ENCODE measurements around the gene QRSL1.
"Not testable (repeated sequence)": the region's sequence is repeated elsewhere in the genome, so short reads cannot be mapped to it uniquely, and the experiment has no call there.

The QRSL1 gene

DNA sequence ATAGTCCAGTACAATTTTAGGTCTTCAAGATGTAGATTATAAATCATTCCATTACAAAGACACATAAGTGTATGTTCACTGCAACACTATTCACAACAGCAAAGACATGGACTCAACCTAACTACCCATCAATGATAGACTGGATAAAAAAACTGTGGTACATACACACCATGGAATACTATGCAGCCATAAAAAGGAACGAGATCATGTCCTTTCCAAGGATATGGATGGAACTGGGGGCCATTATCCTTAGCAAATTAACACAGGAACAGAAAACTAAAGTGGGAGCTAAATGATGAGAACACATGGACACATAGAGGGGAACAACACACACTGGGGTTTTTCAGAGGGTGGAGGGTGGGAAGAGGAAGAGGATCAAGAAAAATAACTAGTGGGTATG, 6.3 kb upstream of the QRSL1 start:
- DNase-seq: no peak

DNA sequence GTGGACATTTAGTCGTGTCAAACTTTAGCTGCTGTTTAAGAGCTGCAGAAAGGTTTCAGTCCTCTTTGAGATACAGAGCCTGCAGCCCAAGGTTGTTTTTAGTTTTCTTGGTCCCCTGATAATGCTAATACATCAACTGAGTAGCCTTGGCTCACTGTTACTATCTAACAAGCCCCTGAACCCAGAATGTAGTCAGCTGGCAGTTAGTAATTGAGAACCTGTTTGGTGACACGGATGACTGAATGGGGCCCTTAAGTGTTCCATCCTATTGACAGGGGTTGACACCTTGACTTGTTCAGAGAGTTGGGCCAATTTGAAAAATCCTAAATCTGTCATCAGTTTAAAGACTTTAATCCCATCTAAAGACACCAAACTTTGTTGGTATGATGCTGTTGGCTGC, 2.9 kb upstream of the QRSL1 start:
- DNase-seq: no peak

DNA sequence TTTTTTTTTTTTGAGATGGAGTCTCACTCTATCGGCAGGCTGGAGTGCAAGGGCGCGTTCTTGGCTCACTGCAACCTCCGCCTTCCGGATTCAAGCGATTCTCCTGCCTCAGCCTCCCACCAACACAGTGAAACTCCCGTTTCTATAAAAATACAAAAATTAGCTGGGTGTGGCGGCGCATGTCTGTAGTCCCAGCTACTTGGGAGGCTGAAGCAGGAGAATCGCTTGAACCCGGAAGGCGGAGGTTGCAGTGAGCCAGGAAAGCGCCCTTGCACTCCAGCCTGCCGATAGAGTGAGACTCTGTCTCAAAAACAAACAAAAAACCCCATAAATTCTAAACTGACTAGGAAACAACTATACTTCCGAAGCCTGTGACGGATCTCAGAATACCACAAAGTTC, 1.6 kb upstream of the QRSL1 start:
- not testable (repeated sequence) for DNase-seq

DNA sequence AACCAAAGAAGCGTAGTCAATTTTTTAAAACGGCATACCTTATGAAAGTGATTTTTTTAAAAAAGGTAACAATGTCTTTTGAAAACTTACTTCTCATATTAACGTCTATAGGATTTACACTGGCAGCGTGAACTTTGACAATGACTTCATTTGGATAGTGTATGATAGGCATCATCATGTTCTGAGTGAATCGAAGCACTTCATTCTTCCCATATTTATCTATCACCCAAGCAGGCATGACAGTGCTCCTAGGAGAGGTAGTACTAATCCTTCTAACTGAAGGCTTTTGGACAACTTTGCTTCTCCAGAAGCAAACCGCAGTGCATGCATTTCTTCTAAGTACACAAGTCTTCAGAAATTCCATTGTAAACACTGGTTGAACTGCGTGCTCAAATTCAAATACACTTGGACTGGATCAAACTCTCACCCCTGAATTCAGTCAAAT, 698 bp upstream of the QRSL1 start:
- DNase-seq: no peak

DNA sequence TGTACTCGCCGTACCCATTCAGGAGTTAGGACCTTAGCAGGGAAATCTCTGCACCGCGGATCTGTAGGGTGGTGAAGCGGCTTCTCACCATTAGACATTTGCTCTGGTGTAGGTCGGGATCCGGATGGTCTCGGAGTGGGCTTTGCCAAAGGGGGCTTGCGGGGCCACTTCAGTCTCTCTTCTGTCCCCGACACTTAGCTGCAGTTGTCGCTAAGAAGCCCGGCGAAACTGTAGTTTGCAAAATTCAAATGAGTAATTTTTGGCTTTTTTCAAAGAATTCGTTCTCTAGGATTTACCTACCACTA, 433 bp downstream of the QRSL1 start:
- peak; percentile 64 for DNase-seq

DNA sequence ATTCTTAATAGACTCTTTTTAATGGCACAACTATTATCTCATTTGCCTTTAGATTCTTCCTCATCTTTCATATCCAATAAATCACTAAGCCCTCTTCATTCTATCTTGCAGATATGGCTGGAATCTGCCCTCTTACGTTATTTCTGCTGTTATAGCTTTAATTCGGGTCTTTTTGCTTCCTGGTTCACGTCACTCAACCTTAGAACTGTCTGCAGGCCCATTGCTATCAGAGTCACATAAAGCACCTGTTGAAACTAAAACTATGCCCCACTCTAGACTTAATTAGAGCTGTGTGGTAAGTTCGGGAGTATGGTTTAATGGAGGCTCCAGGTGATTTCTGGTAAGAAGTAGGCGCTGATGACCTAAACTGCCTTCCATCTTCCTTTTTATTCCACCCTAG, 988 bp downstream of the QRSL1 start:
- DNase-seq: no peak

DNA sequence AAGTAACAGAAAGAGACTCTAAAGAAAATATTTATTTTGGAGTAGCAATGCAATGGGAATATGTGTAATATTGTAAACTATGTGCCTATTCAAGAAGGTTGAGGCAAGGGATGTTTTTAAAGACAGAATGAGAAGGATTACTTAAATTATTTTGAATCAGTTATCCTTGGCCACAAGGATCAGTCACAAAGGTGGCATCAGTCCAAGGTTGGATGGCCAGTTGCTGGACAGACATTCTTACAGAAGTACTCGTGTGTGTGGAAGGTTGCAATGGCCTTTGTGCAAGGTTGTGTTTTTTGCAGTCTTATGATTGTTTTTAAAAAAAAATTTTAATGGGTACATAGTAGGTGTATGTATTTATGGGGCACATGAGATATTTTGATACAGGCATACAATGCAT, 2.0 kb downstream of the QRSL1 start:
- no peak for DNase-seq

DNA sequence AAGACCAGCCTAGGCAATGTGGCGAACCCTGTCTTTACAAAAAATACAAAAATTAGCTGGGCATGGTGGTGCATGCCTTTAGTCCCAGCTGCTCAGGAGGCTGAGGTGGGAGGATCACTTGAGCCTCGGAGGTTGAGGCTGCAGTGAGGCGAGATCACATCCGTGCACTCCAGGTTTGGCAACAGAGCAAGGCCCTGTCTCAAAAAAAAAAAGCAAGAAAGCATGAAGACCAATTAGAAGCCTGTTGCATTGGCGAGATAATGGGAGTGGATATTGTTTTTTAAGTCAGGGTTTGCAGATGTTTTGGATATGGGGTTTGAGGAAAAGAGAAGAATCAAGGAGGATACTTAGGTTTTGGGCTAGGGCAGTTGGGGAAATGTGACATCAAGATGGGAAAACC, 5.2 kb downstream of the QRSL1 start:
- no peak for DNase-seq

DNA sequence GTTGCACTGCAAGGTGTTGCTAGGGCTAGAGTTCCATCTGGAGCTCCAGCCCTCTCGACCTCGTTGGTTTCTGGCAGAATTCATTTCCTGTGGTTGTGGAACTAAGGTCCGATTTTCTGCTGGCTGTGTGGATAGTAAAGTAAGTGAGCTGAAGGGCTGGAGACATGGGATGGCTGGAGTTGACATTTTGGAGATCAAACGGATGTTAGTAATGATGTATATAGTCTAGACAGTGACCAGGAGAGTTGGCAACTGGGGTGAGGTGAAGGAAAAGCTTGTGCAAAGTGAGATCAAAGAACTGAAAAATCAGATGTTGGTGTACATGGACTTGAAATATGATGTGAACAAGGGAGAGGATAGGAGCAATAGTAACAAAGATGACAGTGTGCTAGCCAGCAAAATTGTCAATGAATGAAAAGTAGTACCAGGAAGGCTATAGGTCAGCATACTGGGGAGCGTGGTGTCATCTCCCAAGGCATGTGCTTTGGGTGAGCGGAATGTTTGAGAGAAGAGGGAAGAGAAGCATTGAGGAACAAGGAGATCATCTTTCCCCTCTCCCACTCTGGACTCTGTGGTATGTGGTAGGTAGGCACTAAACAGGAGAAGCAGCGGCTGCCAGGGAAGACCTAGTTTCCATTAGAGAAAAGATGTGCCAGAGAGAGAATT, 7.8 kb downstream of the QRSL1 start:
- no peak for DNase-seq

DNA sequence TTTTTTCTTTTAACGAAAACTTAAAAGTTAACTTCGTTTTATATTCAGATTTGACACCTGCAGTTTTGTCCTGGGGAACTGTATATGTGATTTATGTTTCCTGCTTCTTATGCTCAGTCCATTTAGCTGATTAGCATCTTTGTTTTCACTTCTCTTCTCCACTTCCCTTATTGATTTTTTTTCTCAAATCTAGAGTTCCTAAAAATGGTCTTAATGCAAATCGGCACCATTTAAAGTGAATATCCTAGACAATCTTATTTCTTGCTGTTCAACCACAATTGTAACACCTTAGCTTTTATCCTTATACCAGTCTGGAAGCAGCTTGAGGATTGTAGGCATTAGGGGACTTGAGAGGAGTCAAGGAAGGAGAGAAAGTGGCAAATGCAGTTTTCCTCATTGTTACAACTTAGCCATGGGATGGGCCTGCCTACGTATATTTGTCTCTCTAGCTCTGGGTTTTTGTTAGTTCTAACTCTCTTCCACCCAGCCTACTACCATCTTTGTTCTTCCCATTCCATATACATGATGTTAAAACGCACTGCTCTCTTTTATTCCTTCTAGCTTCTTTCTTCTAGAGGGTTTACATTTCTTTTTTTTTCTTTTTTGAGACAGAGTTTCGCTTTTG, 8.5 kb downstream of the QRSL1 start:
- no peak for DNase-seq

DNA sequence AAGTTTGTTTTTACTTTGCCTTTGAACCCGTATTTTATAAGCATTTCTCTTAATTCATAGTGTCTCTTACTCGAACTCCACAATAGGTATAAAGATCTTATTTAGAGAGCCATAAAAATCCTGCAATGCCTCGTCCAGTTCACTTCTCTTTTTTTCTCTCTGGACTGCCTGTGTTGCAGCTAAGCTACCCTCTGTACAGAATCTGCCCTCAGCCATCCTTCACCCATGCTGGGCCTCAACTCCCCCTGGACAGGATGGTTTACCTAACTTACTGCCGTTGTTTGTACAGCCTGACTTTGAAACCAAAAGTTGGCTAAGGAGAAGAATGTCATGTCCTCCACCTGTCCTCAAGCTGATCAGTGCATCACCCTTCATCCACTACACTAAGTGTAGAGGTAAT, 10.4 kb downstream of the QRSL1 start:
- no peak for DNase-seq

DNA sequence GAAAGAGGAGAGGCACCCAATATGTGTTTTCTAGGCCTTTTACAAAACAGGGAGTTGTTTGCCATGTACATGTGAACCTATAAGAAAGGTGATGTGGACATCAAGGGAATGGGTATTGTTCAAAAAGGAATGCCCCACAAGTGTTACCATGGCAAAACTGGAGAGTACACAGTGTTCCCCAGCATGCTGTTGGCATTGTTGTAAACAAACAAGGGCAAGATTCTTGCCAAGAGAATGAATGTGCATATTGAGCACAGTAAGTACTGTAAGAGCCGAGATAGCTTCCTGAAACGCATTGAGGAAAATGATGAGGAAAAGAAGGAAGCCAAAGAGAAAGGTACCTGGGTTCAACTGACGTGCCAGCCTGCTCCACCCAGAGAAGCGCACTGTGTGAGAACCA, 13.1 kb downstream of the QRSL1 start:
- DNase-seq: no peak

DNA sequence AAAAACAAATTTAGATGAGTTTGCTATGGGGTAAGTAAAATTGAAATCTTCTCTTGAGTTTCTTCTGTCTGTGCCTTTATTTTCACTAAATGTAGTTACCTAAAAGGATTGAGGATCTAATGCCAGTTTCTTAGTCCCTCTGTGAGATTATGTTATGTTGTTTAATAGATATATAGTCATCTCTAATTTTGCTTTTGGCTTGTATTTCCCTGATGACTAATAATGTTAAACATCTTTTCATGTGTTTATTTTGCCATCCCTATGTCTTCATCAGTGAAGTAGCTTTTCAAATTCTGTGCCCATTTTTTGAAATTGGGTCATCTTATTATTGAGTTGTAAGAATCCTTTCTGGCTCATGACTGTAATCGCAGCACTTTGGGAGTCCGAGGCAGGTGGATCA, 13.7 kb downstream of the QRSL1 start:
- no peak for DNase-seq

DNA sequence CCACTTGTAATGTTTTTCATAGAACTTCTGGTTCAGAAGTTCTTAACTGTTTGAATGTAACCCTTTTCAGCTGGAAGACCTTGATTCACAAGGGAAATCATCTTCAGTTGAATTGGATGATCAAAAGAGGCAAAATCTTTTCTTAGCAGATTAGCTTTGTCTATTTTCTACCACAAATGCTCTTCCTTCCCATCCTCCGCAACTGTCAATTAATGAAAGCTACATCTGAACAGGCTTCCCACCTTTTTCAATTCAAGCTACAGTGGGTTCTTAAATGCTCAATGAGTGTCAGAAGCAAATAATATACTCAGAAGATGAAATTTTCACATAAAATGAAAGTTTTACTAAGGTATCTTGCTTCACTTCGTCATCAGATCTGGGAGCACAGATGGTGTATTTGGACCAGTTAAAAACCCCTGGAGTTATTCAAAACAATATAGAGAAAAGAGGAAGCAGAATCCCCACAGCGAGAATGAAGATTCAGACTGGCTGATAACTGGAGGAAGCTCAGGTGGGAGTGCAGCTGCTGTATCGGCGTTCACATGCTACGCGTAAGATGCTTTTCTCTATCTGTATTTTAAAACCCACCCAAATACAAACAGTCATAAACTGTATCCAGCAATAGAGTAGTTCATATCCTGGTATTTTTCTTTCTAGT, 19.4 kb downstream of the QRSL1 start:
- no peak for DNase-seq

DNA sequence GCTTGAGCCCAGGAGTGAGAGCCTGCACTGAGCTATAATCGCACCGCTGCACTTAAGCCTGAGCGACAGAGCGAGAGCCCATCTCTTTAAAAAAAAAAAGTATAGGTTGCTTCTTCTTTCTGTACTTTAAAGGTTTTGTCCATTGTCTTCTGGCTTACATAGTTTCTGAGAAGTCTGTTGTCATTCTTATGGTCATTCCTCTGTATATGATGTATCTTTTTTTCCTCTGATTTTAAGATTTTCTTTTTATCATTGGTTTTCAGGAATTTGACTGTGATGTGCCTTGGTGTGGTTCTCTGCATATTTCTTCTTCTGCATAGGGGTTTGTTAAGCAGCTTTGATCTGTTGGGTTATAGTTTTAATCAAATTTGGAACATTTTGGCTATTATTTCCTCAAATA, 29.1 kb downstream of the QRSL1 start:
- DNase-seq: no peak

DNA sequence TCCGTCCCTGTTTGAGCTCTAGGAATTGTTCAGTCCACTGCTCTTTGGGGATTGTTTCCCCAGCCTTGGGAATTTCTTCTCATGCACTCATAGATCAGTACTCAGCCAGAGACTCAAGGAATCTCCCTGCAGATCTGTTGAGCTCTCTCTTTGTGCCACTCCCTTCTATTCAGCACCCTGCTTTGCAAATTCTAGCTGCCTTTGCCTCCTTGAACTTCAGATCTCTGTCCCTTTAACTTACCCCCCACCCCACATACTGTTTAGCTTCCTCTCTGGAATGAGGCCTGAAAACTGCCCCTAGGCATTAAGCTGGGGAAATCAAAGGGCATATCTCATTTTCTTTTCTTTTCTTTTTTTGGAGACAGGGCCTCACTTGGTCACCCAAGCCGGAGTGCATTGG, 30.5 kb downstream of the QRSL1 start:
- no peak for DNase-seq

DNA sequence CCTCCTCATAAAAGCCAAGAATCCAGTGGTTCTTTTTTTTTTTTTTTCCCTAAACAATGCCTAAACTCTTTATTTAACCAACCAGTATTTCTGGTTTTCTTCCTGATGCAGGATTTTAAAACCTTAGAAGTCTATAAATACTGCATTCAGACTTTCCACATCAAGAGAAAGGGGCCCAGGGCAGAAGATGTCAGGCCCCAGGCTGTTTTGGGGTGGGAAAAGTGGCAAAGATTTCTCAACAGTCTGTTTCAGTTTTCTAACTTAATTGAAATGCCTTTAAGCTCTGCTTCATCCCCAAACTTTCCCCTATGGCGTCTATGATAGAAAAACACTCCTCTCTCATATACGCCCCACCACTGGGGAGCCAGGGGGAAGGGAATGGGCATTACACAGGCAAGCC, 33.1 kb downstream of the QRSL1 start:
- DNase-seq: no peak

DNA sequence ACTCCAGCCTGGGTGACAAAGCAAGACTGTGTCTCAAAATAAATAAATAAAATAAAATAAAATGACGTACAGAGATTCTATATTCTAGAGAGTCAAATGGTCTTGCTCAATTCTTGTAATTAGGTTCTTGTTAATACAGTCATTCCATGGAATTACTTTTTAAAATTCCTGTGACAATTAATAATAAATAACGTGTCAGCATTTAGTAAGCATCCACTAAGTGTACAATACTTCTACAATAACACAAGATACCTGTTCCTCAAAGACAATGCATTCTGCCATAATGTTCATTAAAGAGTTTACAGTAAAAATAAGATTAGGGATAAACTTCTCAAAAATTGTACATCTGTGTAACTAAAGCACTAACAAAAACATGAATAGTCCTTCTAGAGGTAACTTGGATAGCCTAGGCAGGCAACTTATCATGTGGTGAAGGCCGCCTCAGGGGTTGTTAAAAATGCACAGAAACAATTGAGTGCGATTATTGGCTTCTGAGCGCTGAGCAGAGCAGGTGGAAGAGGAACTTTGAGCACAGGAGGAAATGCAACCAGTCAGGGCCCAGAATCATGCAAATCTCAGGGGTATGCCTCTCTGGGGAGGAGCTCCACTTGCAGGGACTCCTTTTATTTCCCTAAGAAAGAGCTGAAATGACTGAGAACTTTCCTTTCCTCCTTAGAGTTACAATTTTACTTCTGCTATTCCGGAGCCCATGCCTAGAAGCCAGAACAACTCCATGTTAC, 37.1 kb downstream of the QRSL1 start:
- no peak for DNase-seq

DNA sequence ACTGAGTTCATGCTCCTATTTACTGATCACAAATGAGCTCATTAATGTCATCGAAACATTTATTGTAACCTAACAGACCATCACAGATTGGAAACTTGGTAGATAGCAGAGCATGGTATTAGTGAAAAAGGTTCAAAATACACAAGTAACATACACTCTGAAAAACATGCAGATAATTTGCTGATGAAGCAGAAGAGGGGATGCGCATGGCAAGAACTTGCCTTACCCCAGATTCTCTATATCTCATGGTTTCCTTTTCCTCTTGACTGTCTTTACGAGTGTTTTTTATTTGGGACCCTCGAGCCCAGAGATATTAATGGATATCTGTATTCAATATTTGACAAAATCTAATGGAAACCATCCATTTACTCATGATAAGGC, 37.6 kb downstream of the QRSL1 start:
- DNase-seq: no peak

DNA sequence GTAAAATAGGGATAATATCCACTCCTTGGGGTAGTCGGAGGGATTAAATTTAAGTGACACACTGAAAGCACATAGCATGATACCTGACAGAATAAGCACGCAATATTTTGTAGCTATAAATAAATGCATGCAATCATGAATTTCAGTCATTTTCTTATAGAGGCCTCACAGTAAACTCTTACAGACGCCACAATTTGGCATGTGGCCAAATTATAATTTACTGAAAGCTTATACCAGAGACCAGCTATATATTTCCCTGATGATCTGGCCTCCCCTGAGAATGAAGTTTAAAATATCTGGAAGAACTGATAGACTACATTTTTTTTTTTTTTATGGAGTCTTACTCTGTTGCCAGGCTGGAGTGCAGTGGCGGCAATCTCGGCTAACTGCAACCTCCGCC, 40.9 kb downstream of the QRSL1 start:
- DNase-seq: no peak

DNA sequence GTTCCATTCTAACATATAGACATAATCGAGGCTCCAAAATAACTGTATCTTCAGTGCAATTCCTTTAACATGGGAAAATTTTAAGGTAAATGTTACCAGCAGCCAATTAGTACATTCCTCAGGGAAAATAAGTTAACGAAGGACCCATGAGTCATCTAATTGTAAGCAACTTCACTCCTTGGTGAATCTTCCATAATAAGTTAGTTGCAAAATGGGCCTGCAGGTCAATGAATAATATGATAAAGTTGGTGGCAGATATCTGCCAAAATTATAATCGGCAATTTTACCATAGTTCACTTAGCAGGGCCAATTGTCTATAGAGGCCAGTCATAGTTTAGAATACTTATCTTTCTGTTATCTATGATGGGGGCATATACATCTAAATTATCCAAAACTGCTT, 42.3 kb downstream of the QRSL1 start:
- DNase-seq: no peak

DNA sequence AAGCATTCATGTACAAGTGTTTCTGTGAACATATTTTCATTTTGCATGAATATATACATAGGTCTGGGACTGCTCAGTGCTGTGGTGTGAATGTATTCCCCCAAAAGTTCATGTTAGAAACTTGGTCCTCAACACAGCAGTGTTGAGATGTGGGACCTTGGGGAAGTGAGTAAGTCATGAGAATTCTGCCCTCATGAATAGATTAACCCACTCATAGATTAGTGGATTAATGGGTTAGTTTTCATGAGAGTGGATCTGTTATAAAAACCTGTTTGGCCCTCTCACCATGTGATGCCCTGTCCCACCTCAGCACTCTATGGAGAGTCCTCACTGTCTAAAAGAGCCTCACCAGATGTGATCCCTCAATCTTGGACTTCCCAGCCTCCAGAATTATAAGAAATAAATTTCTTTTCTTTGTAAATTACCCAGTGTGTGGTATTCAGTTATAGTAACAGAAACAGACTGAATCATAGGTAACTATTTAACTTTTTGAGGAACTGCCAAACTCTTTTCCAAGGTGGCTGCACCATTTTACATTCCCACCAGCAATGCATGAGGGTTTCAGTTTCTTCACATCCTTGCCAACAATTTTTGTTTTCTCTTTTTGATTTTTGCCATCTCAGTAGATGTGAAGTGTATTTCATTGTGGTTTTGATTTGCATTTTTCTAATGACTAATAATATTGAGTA, 45.3 kb downstream of the QRSL1 start:
- no peak for DNase-seq

DNA sequence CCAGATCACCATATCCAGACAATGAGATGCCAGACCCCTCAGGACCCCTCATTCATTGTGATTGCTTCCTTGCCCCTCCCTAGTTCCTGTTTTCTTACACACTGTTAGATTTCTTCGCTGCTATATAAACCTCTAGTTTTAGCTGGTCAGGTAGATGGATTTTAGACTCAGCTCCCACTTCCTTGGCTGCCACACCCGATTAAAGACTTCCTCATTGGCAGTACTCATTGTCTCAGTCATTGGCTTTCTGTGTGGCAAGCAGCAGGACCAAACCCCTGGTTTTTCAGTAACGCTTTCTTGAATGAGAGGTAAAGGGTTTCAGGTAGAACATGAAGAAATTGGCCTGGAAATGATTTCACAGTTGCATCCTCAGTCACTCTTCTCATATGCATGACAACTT, 47.9 kb downstream of the QRSL1 start:
- no peak for DNase-seq

DNA sequence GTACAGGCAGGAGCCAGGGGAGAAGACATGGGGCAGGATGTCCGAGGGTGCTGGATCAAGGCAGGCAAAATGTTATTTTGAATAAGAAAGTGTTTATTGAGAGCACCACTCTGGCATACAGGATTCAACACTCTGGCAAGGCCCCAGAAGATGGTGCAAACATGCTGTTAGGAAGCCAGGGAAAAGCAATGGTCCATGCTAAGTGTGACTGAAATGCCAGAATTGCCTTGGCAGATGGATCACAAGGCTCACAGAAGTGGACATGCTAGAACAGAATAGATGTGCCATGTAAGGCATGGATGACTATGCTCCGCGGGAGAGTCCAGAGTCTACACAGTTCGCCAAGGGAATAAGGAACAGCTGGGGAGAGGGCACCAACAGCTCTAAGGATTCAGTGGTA, 54.6 kb downstream of the QRSL1 start:
- no peak for DNase-seq
